Glomerular visceral epithelial cell (primary cell): ENCODE results near the gene ZNF524.
A peak's percentile ranks its signal among the peaks of the same experiment; 100 is the strongest.
"Not testable (repeated sequence)": the region's sequence is repeated elsewhere in the genome, so short reads cannot be mapped to it uniquely, and the experiment has no call there.

Experiments
- DNase-seq: peaks from one replicate; pipeline ENCODE4 v3.0.0-alpha.2; 2016; ENCODE audit errors: extremely low spot score

The ZNF524 gene

GRCh38 chr19:55581145-55581822 lies 18.8 kb upstream of the ZNF524 start:
- peak; percentile 24 for DNase-seq

- DNase-seq, result peak; percentile 81
Observed at GRCh38 chr19:55581823-55582223, 18.3 kb upstream of the ZNF524 start.

- DNase-seq, result not testable (repeated sequence)
Observed at GRCh38 chr19:55582284-55582683, 17.8 kb upstream of the ZNF524 start.

DNA sequence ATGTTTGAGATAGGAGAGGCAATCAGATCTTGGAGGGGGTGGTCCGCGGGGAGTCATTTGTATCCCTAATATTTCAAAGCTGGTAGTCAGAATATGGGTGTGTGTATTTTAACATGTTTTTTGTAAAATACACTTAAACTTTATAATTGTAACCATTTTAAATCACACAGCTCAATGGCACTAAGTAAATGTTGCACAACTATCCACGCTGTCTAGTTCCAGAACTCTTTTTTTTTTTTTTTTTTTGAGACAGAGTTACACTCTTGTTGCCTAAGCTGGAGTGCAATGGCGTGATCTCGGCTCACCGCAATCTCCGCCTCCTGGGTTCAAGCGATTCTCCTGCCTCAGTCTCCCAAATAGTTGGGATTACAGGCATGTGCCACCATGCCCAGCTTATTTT lies 16.2 kb upstream of the ZNF524 start:
- not testable (repeated sequence) for DNase-seq

DNA sequence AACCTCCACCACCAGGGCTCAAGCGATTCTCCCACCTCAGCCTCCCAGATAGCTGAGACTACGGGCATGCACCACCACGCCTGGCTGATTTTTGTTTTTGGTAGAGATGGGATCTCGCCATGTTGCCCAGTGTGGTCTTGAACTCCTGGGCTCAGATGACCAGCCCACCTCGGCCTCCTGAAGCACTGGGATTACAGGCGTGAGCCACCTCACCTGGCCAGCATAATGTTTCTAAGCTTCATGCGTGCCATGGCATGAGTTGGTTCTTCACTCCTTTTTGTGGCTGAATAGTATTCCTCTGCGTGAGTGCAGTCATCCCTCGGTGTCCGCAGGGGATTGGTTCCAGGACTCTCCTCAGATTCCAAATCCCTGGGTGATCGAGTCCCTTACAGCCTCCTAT lies 15.2 kb upstream of the ZNF524 start:
- no peak for DNase-seq

DNA sequence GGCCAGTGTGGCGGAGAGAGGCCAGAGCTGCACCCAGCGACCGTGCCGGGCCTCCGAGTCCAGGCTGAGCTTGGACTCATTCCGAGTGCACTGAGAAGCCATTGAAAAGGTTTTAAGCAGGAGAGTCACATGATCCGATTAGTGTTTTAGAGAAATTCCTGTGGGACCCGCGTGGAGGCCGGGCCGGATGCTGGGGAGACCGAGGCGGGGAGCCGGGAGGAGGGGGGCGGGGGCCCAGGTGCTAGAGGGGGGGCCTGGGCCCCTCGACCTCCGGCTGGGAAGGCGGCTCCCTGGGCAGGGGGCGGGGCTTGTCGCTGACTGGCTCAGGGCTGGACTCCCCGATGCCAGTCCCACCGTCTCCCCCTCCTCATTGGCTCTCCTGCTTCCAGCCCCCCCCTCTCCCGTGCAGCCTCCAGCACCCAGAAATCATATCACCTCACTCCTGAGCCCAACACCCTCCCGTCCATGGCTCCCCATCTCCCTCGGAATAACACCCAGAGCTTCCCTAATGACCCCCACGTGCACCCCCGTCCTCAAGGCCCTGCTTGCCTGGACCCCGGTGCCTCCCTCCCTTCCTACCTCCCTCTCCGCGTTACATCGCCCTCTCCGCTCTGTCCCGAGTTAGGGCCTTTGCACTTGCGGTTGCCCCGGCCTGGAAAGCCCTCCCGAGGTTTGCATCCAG lies 14.3 kb upstream of the ZNF524 start:
- peak; percentile 91 for DNase-seq

DNA sequence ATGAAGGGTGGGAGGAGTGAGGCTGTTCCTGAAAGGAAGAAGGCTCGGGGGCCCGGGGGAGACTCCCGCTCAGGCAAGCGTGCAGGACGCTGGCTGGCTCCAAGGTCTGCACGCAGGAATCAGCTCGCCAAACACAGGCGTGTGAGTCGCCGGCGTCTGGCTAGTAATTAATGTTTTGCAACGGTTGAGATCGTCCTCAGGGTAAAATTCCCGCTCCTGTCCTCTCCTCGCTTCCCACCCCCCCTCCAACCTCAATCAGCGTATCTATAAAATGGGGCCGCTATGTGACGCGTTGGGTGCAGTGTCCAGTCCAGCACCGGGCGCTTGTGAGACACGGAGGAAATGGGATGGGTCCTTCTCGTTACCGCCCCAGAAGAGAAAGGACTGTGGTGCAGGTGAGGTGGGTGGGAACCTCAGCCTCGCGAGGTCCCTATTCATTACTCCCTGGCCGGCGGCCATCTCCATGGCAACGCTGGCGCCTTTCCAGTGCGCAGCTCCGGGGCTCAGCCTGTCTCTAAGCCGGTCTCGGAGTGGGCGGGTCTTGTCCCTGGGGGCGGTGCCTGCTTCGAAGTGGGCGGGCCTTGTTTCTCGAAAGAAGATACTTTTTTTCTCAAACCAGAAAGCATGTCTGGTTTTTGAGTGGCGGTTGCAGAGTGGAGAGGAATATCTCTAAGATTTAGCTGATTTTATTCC lies 13.0 kb upstream of the ZNF524 start:
- DNase-seq, result peak; percentile 98

DNA sequence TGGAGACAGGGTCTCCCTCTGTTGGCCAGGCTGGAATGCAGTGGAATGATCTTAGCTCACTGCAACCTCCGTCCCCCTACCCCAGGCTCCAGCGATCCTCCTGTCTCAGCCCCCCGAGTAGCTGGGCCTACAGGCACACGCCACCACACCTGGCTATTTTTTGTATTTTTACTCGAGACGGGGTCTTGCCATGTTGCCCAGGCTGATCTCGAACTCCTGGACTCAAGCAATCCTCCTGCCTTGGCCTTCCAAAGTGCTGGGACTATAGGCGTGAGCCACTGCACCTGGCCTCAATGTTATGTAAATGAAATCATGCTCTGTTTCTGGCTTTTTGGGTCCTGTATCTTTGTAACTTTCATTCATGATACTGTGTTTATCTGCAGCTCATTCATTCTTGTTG lies 11.3 kb upstream of the ZNF524 start:
- DNase-seq, result no peak

DNA sequence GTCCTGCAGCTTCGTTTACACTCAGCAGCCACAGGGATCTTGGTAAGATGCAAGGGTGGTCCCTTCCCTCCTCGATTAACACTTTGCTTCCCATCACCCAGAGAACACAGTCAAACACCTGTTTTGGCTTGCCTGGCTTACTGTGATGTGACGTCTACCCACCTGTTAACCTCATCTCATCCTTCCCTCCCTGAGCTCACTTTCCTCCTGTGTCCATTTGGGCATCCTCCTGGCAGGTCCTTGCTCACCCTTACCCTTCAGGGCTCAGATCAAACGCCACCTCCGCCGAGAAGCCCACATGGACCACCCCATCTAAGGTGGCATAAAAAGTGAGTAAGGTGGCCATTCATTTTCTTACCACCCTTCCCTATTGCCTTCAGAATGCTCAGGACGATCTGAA lies 10.0 kb upstream of the ZNF524 start:
- DNase-seq, result no peak

DNA sequence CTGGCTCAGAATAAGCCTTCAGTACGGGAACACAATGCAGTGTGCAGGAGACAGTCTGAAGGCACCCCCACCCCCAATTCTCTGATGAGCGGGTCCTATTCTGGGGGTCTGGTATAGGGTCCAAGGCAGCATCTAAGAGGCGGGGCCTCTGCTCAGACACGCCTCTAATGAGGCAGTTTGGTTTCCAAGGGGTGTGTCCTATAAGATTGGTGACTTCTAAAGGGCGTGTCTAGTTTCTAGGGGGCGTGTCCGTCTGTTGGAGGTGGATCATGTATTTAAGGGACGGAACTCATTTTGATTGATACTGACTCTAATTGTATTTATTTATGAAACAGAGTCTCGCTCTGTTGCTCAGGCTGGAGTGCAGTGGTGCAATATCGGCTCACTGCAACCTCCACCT lies 9.5 kb upstream of the ZNF524 start:
- DNase-seq, result no peak

GRCh38 chr19:55591555-55591954 lies 8.5 kb upstream of the ZNF524 start:
- no peak for DNase-seq

DNA sequence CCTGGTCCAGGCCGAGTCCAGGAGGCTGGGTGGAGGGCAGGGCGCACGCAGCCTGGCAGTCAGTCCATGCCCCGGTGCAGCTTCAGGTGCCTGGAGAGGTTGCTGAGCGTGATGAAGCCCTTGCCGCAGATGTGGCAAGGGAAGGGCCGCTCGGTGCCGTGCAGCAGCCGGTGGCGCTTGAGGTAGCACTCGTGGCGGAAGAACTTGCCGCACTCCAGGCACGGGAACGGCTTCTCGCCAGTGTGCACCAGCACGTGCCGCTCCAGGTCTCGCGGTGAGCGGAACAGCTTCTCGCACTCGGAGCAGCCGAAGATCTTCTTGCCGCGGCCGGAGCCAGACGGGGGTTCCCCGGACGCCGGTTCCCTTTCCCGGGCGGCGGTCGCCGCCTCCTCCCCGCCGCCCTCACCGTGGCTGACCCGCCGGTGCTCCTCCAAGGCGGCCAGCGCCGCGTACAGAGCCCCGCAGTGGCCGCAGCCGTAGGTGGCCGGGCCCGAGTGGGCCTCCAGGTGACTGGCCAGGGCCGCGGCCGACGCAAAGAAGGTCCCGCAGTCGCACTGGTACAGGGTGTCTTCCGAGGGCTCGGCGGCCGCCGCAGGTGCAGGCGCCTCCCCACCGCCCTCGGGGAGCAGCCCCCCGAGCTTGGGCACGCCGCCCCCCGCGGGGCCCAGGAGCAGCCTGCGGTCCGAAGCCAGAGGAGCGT lies 7.5 kb upstream of the ZNF524 start:
- DNase-seq, result no peak

DNA sequence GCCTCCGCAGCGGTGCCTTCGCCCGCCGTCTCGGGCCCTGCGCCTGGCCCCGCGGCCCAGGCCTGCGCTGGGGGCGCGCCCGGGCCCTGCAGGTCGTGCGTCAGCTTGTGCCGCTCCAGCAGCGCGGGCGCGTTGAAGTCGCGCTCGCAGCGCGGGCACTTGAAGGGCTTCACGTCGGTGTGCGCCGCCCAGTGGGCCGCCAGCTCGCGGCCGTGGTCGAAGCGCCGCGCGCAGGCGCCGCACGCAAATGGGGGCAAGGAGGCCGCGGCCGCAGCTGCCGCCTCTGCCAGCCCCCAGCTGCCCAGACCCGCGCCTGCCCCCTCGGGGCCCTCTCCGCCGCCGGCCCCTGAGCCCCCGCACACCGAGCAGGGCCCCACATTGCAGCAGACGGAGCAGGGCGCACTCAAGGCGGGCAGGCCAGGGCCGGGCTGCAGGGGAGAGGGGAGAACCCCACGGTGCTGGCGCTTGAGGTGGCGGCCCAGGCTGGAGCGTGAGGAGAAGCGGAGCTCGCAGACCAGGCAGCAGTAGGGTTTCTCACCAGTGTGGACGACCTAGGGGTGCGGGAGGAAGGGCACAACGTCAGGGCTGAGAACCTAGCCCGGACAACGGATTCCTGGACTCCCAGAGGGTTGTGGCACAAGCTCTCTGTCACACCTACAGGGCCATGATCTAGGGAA lies 6.9 kb upstream of the ZNF524 start:
- no peak for DNase-seq

GRCh38 chr19:55594996-55595545 lies 5.0 kb upstream of the ZNF524 start:
- DNase-seq, result no peak

- DNase-seq, result no peak
Observed at GRCh38 chr19:55596304-55596703, 3.8 kb upstream of the ZNF524 start.

- DNase-seq, result no peak
Observed at GRCh38 chr19:55597501-55597921, 2.6 kb upstream of the ZNF524 start.

GRCh38 chr19:55598034-55598433 lies 2.1 kb upstream of the ZNF524 start:
- no peak for DNase-seq

DNA sequence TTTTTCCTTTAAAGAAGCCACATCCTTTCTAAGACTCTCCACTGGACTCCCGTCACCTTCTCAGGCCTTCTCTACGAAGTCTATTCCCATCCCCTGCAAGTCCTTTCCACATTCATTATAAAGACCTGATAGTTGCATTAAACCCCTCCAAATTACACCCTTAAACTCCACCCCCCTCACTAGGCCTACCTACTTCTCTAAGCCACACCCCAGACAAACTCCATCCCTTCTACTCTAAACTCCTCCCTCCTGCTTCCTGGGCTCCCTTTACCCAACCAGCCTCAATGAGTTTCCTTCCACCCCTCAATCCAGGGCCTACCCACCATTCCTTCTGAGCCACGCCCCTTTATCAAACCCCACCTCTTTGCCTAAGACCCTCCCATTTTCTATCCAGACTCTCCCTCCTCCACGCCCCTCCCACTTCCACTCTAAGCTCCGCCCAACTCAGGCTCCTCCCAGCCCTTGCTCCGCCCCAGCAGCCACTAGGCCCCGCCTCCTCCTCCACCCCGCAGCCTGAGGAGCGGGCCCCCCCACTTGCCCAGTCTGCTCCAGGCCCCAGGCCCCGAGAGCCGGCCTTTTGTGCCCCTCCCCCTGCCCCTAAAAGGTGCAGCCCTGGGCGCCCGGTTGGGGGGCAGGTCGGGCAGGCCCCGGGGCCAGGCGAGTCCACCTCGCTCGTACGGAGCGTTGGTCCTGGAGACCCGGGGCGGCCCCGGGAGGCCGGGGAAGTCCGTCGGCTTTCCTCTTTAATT lies 1.2 kb upstream of the ZNF524 start:
- peak; percentile 98 for DNase-seq

- DNase-seq, result peak; percentile 100
Observed at GRCh38 chr19:55599468-55599841, 633 bp upstream of the ZNF524 start, which contains the start of gene FIZ1. Gene FIZ1, minus strand, starts transcription at chr19:55599517. Its CDS starts 1,652 bp downstream, at chr19:55597865.

GRCh38 chr19:55600662-55601028 lies 557 bp downstream of the ZNF524 start:
- no peak for DNase-seq

DNA sequence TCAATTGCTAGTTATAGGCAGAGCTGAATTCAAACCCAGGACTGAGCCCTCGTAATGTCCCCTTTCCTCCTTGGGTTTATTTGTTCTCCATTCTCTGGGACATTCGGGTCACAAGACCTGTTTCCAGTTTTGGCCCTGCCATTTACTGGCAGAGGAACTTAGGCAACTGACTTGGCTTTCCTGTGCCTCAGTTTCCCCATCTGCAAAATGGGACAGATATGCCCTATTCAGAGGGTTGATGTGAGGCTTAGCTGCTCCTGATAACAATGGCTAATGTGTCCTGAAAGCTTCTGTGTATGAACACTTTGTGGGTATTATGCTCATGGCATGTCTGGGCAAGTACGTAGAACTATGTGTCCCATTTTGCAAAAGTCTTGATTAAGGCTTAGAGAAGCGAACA lies 996 bp downstream of the ZNF524 start:
- DNase-seq, result no peak
